Measurements from ENCODE around the gene ITGB3. TPM values are rescaled to one million over a fixed set of nuclear protein-coding genes. Genes with fewer than 3 reads are reported as not detected.

ITGB3 gene
- total RNA-seq, 3 donors from 2014 or later: 3.9 to 58.4 (median 6.8) TPM

DNA sequence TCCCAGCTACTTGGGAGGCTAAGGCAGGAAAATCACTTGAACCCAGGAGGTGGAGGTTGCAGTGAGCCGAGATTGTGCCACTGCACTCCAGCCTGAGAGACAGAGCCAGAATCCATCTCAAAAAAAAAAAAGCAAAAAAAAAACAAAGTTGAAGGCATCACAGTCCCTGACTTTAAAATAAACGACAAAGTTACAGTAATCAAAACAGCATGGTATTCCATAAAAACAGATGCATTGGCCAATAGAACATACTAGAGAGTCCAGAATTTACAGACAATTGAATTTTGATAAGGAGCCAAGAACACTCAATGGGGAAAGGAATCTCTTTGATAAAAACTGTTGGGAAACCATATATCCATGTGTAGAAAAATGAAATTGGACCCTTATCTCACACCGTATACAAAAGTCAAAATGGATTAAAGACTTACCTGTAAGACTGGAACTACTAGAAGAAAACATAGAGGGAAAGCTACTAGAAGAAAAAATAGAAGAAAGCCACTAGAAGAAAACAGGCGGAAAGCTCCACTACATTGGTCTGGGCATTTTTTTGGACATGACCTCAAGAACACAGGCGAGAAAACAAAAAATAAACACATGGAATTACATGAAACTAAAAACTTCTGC lies 67.4 kb downstream of the ITGB3 start:
- TF ChIP-seq, protein P1, sequence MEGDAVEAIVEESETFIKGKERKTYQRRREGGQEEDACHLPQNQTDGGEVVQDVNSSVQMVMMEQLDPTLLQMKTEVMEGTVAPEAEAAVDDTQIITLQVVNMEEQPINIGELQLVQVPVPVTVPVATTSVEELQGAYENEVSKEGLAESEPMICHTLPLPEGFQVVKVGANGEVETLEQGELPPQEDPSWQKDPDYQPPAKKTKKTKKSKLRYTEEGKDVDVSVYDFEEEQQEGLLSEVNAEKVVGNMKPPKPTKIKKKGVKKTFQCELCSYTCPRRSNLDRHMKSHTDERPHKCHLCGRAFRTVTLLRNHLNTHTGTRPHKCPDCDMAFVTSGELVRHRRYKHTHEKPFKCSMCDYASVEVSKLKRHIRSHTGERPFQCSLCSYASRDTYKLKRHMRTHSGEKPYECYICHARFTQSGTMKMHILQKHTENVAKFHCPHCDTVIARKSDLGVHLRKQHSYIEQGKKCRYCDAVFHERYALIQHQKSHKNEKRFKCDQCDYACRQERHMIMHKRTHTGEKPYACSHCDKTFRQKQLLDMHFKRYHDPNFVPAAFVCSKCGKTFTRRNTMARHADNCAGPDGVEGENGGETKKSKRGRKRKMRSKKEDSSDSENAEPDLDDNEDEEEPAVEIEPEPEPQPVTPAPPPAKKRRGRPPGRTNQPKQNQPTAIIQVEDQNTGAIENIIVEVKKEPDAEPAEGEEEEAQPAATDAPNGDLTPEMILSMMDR (IDR thresholded peaks at IDR 0.05): no peak
- no peaks in the 10 kb centered on the region for H3K36me3 ChIP-seq (ENCODE audit: low read depth)
- no peak overlapping the region for H3K4me3 ChIP-seq
- intact Hi-C loops (cut with DNase I, micrococcal nuclease): no loop called here
- H3K9me3 ChIP-seq: no peaks in the 10 kb centered on the region
- H3K4me1 ChIP-seq (ENCODE audit: low read depth): peaks cover 8% of the 10 kb centered on the region
- DNase-seq (no peak), ATAC-seq (no peak)

DNA sequence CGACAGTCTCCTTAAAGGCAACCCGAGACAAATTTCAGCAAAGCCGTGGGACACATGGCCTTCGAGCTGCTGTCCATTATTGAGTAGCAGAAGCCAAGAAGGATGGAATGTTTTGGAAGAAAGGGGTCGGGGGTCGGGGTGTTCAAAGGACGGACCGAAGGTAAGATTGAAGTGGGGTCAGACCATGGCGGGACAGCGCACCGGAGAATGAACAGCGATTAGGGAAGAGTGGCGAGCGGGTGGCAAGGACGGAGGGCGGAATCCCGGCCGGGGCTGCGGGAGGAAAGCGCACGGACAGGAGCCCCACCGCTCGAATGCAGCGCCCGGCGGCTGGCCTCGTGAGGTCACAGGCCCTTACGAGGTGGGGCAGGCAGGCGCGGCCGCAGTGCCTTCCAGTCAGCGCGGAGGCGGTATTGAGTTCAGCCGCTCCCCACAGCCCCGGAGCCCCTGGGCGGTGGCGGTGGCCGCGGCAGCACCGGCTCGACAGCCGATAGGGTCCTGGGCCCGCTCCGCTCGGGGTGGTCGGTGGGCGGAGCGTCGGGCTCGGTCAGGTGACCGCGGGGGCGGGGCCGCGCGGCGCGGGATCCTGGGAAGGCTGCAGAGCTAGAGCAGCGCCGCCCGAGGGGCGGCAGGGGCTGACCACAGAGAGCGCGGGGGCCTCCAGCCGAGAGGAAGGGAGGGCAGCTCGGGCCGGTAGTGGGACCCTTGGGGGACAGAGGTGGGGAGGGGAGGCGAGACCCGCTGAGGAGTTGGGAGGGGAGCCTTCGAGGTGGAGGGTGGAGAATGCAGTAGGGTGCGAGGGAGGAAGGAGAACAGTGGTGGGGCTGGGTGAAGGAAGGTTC lies 70.0 kb downstream of the ITGB3 start, which contains the start of gene EFCAB13:
TSS of gene EFCAB13 (plus strand) at position 574 of the 842 bp plus-strand sequence. CDS start 4,399 bp downstream, outside the sequence.
- intact Hi-C loops (cut with DNase I, micrococcal nuclease): no loop called here
- ATAC-seq (peak; percentile 97), DNase-seq (peak; percentile 90 to 93 (median 93))
- Histone ChIP-seq H3K4me1 (ENCODE audit: low read depth) (no peaks in the 10 kb centered on the region), H3K9me3 (no peaks in the 10 kb centered on the region), H3K36me3 (ENCODE audit: low read depth) (no peaks in the 10 kb centered on the region), H3K4me3 (peak within 1 kb of the TSS; percentile 60)
- TF ChIP-seq, protein P1 (IDR thresholded peaks at IDR 0.05): no peak

DNA sequence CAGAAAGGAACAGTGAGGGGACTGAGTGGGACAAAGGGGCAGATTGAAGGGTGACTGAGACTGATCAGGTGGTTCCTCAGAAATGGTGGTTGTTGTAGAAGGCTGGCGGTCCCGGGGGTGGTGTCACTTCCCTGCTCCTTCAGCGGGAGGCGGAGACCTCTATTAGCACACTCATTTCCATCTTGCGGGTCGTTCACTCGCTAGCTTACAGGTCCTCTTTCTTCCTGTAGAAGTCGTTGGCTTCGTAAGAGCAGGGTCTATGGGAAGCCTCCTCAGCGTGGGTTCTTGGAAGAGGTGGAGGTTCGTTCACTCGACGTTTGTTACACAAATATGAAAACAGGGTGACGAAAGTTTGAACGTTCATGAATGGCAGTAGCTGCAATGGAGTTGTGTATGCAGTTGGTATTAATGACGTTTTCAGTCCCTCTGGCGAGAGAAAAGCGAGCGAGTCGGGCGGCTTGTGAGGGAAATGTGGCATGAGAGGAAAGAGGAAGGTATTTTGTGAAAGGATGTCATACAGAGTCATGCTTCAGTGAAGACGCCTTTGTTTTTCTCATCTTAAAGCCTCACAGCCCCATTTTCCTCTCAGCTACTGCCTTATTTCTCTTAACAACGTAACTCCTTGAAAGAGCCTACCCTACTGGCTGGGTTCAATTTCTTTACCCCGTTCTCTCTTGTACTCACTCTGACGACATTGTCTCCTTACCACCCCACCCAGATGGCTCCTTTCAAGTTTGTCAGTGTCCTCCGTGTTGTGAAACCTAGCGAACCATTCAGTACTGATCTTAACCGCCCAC lies 70.8 kb downstream of the ITGB3 start:
- Histone ChIP-seq H3K9me3 (no peaks in the 10 kb centered on the region), H3K4me1 (ENCODE audit: low read depth) (no peaks in the 10 kb centered on the region), H3K4me3 (peak overlapping the region; percentile 60), H3K36me3 (ENCODE audit: low read depth) (no peaks in the 10 kb centered on the region)
- intact Hi-C loops (cut with DNase I, micrococcal nuclease): no loop called here
- ATAC-seq (peak; percentile 71), DNase-seq (peak; percentile 56 to 81 (median 64))
- TF ChIP-seq, protein P1 (IDR thresholded peaks at IDR 0.05): no peak

DNA sequence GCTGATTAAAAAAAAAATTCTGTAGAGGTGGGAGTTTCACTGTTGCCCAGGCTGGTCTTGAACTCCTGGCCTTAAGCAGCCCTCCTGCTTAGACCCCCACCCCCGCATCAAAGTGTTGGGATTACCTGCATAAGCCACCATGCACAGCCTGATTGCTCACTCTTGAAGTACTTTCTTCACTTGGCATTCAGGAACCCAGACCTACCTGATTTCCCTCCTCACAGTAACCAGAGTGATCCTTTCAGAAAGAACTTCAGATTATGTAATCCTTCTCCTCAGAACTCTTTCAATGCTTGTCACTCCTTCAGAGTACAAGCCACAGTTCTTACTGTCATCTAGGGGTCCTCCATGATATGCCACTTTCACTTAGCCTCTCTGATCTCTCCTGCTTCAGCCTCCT lies 71.5 kb downstream of the ITGB3 start:
- ATAC-seq (no peak), DNase-seq (no peak)
- intact Hi-C loops (cut with DNase I, micrococcal nuclease): no loop called here
- Histone ChIP-seq H3K9me3 (no peaks in the 10 kb centered on the region), H3K4me3 (no peak overlapping the region), H3K36me3 (ENCODE audit: low read depth) (no peaks in the 10 kb centered on the region), H3K4me1 (ENCODE audit: low read depth) (no peaks in the 10 kb centered on the region)
- TF ChIP-seq, protein P1 (IDR thresholded peaks at IDR 0.05): no peak

DNA sequence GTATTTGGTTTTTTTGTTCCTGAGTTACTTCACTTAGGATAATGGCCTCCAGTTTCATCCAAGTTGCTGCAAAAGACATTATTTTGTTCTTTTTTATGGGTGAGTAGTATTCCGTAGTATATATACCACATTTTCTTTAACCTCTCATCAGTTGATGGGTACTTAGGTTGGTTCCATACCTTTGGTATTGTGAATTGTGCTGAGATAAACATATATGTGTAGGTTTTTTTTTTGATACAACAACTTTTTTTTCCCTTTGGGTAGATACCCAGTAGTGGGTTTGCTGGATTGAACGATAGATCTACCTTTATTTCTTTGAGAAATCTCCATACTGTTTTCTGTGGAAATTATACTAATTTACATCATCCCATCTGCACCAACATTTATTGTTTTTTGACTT lies 76.9 kb downstream of the ITGB3 start:
- no peaks in the 10 kb centered on the region for H3K9me3 ChIP-seq
- ATAC-seq: no peak
- no peak for DNase-seq
- H3K36me3 ChIP-seq (ENCODE audit: low read depth): no peaks in the 10 kb centered on the region
- intact Hi-C loops (cut with DNase I, micrococcal nuclease): no loop called here
- TF ChIP-seq, protein P1 (IDR thresholded peaks at IDR 0.05): no peak
- no peak overlapping the region for H3K4me3 ChIP-seq
- H3K4me1 ChIP-seq (ENCODE audit: low read depth): no peaks in the 10 kb centered on the region
